ENCODE data around the gene ADCY2.

The ADCY2 gene

DNA sequence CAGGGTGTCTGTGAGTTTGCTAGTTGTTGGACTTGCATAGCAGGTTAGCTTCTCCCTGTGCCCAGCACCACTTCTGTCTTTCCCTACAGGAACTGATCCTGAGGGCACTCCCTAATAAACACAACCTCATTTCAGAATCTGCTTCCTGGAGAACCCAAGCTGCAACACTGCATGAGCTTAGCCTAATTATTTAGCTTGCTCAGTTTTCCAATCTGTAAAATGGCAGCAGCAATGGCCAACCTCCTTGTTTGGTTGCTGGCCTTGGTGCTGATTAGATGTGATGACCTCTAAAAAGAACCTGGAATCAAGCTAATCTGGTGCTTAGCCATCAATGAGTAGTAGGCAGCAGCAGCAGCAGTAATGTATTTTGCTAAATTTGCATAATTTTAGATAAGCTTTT is 133.9 kb downstream of the ADCY2 start:
- DNase-seq (ENCODE audit: low read depth, low spot score) = no peak
- POLR2A ChIA-PET = no interaction called here

DNA sequence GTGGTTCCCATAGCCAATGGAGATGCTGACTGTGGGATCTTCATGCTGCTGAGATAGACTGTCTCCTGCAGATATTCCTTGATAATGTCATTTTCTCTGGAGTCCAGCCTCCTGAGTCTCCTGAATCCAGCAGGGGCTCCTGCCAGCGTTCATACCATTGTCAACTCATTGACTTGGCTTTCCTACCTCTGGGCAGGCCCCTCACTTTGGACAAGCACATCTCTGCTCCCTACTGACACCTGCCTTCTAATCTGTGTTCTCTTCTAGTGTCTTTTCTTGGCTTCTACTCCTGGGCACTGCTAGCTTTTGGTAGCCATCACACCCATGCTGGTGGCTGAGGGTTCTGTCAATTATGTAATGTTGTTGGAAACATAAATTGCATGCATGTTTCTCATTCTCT is 138.0 kb downstream of the ADCY2 start:
- CTCF ChIA-PET = no interaction called here
- no peak for DNase-seq (ENCODE audit: low read depth, low spot score)
- POLR2A ChIA-PET = no interaction called here
- H3K4me3 ChIP-seq (ENCODE audit: low read depth, low read length) = no peak overlapping the region
- TF ChIP-seq, protein P1, sequence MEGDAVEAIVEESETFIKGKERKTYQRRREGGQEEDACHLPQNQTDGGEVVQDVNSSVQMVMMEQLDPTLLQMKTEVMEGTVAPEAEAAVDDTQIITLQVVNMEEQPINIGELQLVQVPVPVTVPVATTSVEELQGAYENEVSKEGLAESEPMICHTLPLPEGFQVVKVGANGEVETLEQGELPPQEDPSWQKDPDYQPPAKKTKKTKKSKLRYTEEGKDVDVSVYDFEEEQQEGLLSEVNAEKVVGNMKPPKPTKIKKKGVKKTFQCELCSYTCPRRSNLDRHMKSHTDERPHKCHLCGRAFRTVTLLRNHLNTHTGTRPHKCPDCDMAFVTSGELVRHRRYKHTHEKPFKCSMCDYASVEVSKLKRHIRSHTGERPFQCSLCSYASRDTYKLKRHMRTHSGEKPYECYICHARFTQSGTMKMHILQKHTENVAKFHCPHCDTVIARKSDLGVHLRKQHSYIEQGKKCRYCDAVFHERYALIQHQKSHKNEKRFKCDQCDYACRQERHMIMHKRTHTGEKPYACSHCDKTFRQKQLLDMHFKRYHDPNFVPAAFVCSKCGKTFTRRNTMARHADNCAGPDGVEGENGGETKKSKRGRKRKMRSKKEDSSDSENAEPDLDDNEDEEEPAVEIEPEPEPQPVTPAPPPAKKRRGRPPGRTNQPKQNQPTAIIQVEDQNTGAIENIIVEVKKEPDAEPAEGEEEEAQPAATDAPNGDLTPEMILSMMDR (IDR thresholded peaks at IDR 0.05; ENCODE audit: insufficient read depth, low read length, missing control alignments) = no peak

More for the DNA sequence above, 133.9 kb downstream of the ADCY2 start:
- CTCF ChIA-PET = no interaction called here
- TF ChIP-seq, protein P1 (IDR thresholded peaks at IDR 0.05; ENCODE audit: insufficient read depth, low read length, missing control alignments) = no peak
- no peak overlapping the region for H3K4me3 ChIP-seq (ENCODE audit: low read depth, low read length)

DNA sequence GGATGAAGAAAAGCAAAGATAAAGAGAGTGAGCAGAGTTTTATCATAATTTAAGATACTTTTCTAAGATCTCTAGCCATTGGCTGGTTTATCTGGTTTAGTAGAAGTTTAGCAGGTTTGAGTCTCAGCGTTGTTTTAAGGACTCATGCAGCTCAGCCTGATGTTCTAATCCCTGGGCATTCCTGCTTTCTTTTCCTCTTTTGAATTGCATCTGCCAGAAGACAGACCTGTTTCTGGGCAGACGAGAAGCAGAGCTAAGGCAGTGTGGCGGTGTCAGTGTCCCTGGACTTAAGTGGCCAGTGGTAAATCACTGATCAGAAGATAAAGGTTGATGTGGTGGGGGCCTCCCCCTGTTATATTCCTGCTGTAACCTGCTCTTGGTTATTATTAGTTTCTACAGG is 138.6 kb downstream of the ADCY2 start:
- POLR2A ChIA-PET = no interaction called here
- DNase-seq (ENCODE audit: low read depth, low spot score) = no peak
- TF ChIP-seq, protein P1 (IDR thresholded peaks at IDR 0.05; ENCODE audit: insufficient read depth, low read length, missing control alignments) = no peak
- no peak overlapping the region for H3K4me3 ChIP-seq (ENCODE audit: low read depth, low read length)
- CTCF ChIA-PET = no interaction called here

DNA sequence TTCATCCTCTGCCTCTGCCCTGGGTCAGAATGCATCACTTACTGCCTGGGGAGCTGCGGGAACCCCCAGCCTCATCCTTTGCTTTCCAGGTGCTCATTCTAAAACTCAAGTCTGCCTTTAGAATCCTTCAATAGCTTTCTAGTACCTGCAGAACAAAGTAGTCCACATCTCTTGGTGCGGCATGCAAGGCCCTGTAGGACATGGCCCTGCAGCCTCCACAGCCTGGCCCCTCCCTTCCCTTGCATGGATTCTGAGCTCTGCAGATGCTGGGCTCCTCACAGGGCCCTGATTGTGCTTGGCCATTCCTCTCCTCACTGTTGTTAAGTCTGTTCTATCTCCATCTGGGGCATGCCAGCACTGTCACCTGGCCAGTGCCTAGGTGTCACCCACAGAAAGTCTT is 141.6 kb downstream of the ADCY2 start:
- POLR2A ChIA-PET = no interaction called here
- TF ChIP-seq, protein P1 (IDR thresholded peaks at IDR 0.05; ENCODE audit: insufficient read depth, low read length, missing control alignments) = no peak
- no peak overlapping the region for H3K4me3 ChIP-seq (ENCODE audit: low read depth, low read length)
- CTCF ChIA-PET = no interaction called here
- DNase-seq (ENCODE audit: low read depth, low spot score) = no peak

DNA sequence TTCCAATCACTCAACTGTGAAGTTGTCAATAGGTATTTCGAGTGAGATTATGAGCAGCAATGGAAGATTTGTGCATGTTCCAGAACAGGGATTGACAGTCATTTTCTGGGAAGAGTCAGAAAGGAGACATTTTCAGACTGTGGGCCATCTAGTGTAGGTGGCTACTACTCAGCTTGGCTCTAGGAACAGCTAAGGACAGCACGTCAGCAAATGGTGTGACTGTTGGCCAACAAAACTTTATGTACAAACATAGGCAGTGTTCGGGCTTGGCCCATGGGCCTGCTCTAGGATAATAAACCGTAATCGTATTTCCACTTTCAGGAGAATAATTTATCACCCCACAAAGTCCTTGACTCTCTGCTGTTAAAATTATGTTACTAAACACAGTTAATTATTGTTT is 143.6 kb downstream of the ADCY2 start:
- POLR2A ChIA-PET = no interaction called here
- H3K4me3 ChIP-seq (ENCODE audit: low read depth, low read length) = no peak overlapping the region
- CTCF ChIA-PET = no interaction called here
- no peak for DNase-seq (ENCODE audit: low read depth, low spot score)
- TF ChIP-seq, protein P1 (IDR thresholded peaks at IDR 0.05; ENCODE audit: insufficient read depth, low read length, missing control alignments) = no peak

DNA sequence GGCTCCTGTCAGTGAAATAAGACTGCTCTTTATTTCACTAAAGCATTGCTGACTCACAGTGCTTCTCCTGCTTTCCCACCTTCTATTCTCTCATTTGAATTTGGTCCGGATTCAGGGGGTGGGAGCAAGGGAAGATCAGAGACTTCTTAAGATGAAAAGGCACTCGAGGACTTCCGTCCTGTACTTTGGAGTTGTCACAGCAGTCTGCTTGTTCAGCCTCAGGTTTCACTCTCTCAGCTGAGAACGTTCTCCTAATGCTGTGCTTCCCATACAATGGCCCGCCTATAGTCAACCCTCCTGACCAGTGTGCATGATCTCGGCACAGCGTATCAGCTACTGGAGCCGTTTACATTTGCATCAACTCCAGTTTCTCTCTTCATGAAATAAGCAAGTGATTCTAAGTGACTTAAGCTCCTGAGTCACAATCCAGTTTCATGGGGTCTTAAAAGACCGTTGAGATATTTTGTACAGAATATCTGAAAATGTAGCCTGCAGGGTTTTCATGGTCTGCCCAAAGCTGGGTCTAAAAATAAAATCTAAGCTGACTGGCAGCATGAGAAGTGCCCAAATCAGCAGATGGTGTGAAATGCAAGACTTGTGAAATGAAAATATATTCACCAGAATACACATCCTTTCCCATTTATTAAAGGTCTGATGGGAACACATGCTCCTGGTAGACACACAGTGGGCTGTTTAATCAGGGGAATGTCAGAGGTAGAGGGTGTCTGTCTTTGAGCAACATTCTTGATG is 145.0 kb downstream of the ADCY2 start:
- POLR2A ChIA-PET = no interaction called here
- CTCF ChIA-PET = no interaction called here
- TF ChIP-seq, protein P1 (IDR thresholded peaks at IDR 0.05; ENCODE audit: insufficient read depth, low read length, missing control alignments) = no peak
- H3K4me3 ChIP-seq (ENCODE audit: low read depth, low read length) = no peak overlapping the region
- DNase-seq (ENCODE audit: low read depth, low spot score) = no peak

All from AG04449 (cell line).